ENCODE data around the gene ABLIM1.
A peak's percentile ranks its signal among the peaks of the same experiment; 100 is the strongest.

Gene ABLIM1

DNA sequence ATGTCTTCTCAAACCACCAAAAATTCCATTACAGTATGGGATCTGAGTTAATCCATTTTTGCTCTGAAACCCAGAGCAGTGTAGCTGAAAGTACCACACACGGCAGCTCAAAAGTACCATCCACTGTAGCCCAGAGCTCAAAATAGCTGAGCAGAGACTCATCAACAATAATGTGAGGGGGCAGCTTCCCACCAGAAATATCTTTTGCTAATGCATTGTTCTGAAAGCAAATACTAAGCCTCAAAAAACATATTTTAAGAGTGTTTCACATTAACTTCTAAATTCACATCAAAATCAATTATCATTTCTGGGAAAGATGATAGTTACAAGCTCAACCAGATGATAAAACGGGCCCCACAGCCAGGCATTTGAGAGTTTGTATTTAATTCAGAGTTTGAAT is 73.7 kb downstream of the ABLIM1 start:
- DNase-seq (ENCODE audit: low read depth, low spot score), result no peak

DNA sequence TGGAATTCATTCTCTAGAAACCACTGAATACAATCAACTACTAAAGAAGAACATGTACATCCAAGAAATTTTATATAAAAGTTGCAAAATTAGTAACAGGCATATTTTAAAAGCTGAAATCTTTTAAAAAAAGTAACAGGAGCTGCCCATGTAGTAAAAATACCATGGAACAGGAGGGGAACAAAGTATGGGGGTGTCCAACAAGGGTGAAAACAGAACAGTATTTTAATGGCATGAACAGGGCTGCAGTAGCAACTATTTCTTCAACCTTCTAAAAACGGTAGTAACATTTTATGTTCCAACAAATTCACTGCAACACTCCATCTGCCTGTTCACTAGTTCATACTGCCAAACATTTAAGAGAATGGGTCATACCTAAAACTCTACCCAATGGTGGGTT is 77.0 kb downstream of the ABLIM1 start:
- DNase-seq (ENCODE audit: low read depth, low spot score), result no peak

DNA sequence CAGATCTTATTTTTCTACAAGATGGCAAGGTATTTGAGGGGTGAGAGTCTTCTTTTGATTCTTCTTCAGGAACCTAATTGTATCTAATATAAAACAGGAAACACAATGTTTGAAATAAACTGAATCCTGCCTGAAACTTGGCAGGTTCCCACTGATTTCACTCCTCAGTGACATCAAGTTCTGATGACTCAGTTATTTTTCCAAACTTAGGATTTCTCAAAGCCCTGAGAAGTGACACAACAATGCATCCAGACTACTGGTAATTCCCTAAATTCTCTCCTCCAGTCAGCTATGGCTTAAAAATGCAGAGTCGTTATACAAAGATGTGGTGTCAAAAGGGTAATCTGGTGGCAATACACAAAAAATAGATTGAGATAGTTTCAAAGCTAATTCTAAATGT is 80.9 kb downstream of the ABLIM1 start:
- no peak for DNase-seq (ENCODE audit: low read depth, low spot score)

DNA sequence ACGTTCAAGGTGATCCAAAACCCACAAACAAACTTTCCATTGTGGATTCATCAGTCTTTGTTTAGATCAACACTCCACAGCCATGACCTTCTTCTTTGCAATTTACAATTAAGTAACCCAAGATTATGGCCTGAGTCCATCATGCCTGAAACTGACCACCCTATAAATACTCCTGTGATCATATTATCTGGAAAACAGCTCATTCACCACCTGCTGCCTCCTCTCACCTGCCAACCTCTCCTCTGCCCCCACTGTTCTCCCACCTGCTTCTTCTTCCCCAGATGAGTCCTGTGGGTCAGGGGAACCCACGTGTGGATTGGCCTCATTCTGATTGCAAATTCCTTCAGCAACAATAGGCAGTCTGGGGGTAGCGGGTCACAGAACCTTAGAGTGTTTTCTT is 81.4 kb downstream of the ABLIM1 start:
- DNase-seq (ENCODE audit: low read depth, low spot score), result no peak

DNA sequence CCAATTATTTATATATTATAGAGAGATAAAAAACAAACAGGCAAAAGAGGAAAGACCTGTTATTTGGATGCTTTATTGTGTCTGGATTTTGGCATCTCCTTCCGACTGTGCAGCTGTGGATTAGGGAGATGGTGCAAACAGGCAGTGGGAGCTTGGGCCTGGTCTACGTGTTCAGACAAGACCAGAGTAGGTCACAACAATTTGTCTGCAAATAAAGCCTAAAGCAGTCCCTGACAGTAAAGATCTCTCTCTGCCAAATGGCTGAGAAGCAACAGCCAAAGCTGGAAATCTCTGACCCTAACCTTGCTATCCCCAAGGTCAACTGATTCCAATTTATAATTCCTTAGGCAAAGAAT is 82.0 kb downstream of the ABLIM1 start:
- no peak for DNase-seq (ENCODE audit: low read depth, low spot score)

DNA sequence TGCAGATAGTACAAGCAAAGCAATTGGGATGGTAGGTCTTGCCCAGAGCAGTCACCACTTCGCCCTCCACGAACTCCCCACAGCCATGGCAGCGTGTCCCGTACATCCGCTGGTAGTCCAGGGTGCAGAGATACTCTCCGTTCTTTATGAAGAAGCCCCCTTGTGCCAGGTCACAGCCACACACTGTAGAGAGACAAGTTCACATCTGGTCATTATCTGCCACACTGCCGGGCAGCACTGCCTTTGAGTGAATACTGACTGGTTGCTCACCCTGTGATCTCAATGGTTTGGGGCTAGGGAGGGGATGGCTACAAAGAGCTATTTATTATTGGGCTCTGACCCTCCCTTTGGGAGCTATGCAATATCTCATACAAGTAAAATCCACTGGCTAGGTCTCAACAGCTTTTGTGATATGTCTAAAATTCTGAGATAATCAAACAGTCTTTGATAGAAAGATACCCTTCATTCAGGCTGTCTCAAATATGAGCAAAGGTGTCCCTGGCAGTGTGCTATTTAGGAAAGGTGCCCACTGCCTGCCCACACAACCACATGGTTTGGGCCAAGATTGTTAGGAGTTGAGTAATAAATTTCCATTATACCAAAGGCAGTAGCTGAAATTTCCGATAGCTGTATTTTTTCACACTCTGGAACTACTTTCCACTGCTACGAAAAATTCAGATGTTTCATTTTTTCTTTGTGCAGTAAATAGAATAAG is 82.5 kb downstream of the ABLIM1 start:
- DNase-seq (ENCODE audit: low read depth, low spot score), result no peak

DNA sequence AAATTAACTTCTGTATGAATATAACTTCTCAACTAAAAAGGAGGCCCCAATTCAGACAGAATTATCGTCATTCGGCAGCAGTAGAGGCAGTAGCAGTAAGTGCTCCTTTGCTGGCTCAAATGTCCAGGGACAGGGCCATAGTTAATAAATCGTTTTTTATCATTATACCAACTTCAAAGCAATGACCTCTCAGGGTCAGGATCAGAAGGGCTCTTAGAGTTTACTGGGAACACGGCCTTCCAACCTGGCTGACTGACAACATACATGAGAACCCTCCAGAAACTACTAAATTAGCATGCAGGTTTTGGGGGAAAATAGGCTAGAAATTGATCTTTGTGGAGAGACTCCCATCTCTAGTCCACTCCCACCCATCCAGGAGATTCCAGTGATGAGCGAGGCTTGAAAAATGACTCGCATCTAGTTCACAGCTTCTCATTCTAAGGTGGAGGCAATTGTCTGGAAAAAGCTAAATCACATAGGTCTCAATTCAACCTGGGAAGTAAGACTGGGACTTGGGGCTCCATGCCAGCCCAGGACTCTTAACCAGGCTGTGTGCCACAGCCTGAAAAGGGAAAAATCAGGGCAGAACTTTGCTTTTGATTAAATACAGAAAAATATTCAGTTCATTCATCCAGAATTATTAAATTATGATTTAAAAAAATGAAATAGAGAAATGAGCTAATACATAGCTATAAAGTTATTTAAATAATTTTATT is 84.6 kb downstream of the ABLIM1 start:
- no peak for DNase-seq (ENCODE audit: low read depth, low spot score)

DNA sequence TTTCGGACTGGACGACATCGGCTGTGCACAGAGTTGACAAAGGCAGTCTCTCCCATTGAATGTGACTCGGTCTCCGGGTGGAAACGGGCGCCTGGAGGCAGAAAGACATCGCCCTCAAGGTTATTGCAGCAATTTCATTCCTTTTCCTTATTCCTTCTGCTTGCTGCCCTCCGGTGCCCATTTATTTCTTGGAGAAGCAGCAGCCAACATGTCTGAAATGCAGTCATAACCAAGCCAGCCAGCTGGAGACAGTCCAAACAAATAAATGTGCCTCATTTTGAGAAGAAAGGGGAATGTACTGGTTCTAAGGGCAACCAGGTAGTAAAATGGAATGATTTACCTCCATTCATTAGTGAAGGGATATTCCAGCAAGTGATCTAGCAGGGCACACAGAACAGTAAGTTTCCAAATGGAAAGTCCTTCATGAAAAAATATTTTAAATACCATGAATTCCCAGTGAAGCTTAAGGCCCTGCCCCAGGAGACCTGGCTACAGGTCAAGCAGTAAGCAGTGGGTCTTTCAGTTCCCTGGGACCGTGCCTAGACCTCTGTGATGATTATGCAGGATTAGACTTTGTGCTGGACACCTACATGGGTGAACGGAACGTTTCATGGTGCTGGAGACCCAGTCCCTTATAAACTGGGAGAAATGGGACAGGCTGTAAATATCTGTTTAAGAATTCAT is 86.6 kb downstream of the ABLIM1 start:
- DNase-seq (ENCODE audit: low read depth, low spot score), result no peak

DNA sequence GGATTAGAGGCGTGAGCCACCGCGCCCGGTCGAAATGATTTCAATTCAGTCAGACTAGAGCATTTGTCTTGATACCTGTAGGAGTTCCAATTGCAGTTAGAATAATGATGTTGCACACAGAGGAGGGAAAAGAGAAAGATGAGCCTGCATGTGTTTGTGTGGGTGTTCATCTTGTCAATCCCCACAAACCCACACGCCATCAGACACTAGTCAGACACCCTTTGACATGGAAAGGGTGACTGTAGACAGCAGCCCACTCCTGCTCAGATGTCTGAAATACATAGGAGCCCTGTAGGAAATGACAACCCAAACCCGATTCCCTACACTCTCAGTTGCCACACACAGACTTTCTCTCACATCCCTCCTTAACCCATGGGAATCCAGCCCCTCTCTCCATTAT is 92.0 kb downstream of the ABLIM1 start:
- no peak for DNase-seq (ENCODE audit: low read depth, low spot score)

DNA sequence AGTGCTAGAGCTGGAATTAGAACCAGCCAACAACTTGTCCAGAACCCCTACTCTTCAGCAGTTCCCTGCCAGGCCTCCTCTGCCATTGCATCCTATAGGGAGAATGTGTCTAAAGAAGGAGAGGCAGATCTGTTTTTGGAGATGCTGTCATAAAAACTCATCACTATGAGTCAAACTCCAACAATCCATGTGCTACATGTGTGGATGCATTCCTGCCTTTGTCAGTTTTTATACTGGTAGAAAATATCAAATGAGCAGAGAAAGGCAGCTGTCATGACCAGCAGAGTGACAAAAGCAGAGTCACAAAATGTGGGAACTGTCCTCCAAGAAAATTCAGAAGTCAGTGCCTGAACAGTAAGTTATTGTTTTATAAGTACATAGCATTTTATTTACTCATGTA is 93.0 kb downstream of the ABLIM1 start:
- DNase-seq (ENCODE audit: low read depth, low spot score), result no peak

DNA sequence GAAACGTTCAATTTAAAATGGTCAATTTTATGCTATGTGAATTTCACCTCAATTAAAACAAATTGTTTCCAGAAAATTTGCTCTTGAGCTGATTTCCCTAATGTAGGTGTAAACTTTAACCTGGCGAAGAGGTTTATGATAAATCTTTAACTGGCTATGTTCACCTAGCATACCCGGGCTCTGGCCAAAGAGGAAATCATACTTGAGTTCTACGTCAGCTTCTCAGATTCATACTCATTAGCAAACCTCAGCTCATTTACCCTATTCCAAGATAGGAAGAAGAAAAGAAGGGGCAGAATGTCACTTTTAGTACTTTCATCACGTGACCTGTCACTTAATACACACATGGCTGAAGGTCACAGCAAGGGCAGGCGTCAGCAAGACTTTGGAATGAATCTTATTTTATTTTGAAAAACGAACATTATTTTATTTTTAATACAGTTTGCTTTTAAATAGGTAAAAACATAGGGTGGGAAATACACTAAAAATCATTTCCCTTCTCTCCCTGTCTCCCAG is 97.0 kb downstream of the ABLIM1 start:
- no peak for DNase-seq (ENCODE audit: low read depth, low spot score)

DNA sequence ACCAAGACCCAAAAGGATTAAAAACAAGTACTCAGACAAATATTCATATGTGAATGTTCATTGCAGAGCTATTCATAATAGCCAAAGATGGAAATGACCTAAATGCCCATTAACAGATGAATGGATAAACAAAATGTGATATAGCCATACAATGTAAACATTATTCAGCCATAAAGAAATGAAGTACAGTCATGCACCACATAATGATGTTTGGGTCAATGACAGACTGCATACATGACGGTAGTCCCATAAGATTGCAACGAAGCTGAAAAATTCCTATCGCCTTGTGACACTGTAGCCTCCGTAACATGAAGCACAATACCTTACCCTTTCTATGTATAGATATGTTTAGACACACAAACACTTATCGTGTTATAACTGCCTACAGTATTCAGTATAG is 97.9 kb downstream of the ABLIM1 start:
- DNase-seq (ENCODE audit: low read depth, low spot score), result no peak

DNA sequence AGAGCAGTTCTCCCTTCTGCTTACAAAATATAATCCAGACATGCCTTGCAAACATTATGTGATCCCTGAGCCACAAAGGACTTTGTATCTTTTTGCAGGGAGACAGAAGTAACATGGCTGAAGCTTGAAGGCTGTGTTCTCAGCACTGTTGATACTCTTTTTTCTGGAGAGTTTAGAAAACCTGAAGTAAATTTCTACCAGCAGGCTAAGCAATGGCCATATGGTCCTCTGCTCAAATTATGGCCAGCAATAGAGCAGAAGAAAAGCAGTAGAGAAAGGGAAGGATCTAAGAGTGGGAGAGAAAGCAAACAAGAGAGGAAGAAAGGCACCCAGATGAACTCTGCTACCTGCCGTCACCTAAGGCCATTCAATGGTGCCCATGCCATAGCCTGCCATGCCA is 98.4 kb downstream of the ABLIM1 start:
- no peak for DNase-seq (ENCODE audit: low read depth, low spot score)

DNA sequence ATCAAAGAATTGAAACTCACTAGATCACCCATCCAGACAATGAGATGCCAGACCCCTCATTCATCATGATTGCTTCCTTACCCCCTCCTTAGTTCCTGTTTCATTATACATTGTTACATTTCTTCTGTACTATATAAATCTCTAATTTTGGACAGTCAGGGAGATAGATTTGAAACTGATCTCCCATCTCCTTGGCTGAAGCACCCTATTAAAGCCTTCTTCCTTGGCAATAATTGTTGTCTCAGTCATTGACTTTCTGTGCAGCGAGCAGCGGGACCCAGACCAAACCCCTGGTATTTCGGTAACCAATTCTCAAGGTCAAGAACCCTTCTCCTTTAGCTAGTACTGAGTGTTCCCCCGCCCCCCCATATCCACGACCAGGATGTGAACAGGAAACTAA is 100.2 kb downstream of the ABLIM1 start:
- no peak for DNase-seq (ENCODE audit: low read depth, low spot score)

DNA sequence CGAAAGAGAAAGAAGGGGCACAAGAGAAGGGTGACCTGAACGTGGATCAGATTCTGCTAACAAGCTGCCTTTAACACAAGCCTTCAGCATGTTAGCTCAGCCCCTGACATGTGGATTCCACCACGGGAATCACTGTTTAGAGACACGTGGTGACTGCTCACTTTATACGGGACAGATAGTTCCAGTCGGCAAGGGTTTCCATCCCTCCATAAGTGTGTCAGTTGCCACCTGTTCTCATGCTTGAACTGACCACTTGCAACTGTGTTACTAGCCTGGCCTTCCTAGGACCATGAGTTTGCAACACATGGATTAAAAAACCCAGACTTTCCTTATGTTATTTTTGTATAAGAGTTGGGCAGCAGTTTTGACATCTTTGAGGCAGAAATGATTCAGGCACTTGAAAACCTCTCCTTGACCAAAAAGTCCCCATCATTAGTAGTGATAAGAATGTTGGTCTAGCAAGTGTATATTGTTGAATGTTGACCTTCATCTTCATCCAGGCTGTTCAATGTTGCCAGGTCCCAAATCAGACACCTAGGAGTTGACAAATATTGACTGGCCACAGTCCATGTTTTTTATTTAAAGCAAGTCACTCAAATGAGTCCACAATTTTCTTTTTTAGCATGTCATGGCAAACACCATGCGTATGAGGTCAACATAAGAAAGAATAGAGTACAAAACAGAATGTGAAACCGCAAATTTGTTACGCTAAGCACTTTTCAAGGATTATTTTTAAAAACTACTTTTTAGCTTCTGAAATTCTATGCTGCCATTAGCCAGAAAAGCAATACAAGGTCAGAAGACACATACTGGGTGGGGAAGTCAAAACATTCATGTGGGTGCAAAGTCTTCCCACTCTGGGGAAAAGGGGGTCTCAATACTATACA is 101.6 kb downstream of the ABLIM1 start:
- no peak for DNase-seq (ENCODE audit: low read depth, low spot score)

DNA sequence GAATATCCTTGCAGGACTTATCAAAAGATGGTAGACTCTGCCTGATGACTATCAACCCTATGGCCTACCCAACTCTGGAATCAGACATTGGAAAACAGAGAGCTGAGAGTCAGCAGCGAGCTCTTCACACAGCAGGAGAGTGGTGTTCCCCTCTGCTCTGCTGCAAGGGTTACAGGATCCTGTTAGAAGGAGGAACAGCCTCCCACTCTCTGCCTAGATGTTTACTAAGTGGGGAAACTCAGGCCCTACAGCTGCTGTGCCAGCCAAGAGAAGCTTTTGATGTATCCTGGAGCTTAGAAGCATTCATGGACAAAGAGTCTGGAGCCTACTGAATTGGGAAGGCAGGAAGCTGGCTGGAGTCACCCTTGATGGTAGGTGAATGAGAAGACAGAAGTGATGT is 104.6 kb downstream of the ABLIM1 start:
- no peak for DNase-seq (ENCODE audit: low read depth, low spot score)

DNA sequence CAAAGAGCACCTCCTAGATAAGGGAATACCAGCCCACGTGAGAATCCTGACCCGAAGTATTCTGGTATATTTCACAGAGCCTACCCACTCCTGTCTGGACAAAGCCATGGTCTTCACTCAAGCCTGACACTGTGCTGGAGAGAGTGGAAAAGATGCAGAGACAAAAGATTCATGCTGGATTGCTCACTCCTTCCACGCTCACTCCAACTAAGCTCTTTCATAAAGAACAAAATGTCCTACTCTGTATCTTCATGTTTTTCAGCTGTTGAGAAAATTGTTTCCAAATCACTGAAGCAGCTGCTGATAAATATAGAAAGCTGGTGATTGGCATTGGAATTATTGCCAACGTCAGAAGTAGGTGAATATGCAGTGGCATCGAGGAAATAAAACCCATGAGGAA is 106.0 kb downstream of the ABLIM1 start:
- DNase-seq (ENCODE audit: low read depth, low spot score), result no peak

DNA sequence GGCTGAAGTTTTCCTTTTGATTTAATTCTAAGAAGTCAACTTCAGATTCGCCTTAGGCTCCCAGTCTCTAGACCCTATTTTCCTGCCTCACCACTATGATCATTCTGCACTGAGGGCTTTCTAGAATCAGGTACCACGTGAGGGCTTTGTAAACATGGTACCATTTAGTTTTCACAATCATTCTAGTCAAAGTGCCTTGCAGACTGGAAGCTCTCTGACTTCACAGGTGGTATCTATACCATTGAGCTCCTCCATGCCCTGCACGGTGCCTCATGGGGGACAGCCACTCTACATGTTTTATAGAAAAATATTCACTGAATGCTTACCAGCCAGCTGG is 106.5 kb downstream of the ABLIM1 start:
- DNase-seq (ENCODE audit: low read depth, low spot score), result no peak

DNA sequence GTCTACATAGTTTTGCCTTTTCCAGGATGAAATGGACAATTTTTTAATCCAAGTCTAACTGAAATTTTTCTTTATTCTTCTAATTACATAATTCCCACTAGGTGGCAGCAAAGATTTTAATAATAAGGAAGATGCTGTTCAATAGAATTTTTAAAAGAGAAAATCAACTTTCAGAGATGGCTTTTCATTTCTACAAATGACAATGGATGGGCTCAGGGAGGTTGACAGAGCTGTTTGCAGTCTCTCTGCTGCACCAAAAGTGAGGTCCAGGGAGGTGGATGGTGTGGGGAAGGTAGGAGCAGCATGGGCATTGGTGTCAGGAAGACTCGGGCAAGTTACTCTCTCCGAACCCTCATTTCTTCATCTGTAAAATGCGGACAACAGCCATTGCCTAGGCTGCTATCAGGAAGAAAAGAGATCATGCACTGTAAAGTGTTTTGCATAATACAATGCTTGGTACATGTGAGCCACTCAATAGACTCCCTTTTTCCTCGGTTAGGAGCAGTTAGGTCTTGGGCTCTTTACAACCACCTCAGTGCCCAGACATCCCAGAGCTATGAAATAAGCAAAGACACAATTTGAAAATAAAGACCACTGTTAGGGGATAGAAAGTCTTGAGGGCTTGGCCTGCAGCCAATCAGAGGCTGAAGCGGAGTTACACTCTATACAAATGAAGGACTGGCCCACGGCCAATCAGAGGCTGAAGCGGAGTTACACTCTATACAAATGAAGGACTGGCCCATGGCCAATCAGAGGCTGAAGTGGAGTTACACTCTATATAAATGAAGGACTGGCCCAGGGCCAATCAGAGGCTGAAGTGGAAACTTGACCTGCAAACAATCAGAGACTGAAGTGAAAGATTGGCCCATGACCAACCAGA is 107.1 kb downstream of the ABLIM1 start:
- DNase-seq (ENCODE audit: low read depth, low spot score), result no peak

DNA sequence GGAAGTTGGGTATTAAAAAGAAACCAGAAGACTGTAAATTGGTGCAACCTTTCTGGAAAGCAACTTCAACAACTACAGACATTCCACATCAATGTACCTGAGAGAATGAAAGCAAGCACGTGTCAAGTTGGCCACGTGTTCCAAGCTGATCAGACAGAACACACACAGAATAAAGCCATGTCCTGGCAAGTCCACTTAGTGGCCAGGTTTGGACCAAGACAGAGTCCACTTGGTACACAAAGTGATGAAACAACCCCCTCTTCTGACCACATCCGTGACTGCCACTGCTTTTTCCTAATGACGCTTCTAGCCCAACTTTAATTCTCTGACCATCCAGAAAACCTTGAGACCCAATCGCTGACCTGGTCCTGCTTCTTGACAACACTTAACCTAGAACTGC is 109.4 kb downstream of the ABLIM1 start:
- peak; percentile 59 for DNase-seq (ENCODE audit: low read depth, low spot score)

DNA sequence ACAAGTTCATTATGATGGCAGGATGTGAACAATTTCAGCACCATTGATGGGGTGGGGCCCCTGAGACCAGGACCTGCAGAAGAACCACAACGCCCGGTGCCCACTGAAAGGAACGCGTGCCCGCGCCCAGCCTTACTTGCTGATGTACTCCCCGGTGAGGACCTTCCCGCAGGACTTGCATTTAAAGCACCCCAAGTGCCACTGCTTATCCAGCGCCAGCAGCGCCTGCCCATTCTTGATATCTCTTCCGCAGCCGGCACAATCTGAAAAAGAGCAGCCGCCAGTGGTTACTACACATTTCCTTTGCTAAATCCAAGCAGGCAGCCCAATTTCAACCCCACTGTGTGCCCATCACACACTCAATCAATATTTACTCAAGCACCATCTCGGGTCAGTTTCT is 110.6 kb downstream of the ABLIM1 start:
- no peak for DNase-seq (ENCODE audit: low read depth, low spot score)
